Osteocyte (in vitro differentiated cells): Measurements from ENCODE around the gene KDM1B. TPM values are rescaled to one million over a fixed set of nuclear protein-coding genes. Genes with fewer than 3 reads are reported as not detected.

Source experiments
- DNase-seq: peaks from one replicate; pipeline ENCODE4 v3.0.0; 2021; ENCODE audit warnings: mixed read lengths; ENCODE audit not compliant: unreplicated experiment; ENCODE audit errors: extremely low spot score
- H3K27ac Mint-ChIP-seq: one replicate; pipeline ENCODE4 v1.8.0; 2021; ENCODE audit warnings: mild to moderate bottlenecking, mixed read lengths; ENCODE audit not compliant: unreplicated experiment
- H3K27me3 Mint-ChIP-seq: one replicate; pipeline ENCODE4 v1.8.0; 2021; ENCODE audit warnings: mixed read lengths; ENCODE audit not compliant: unreplicated experiment
- H3K36me3 Mint-ChIP-seq: one replicate; pipeline ENCODE4 v1.8.0; 2021; ENCODE audit warnings: mixed read lengths; ENCODE audit not compliant: unreplicated experiment
- H3K4me1 Mint-ChIP-seq: one replicate; pipeline ENCODE4 v1.8.0; 2021; ENCODE audit warnings: mixed read lengths; ENCODE audit not compliant: unreplicated experiment
- H3K4me3 Mint-ChIP-seq: one replicate; pipeline ENCODE4 v1.8.0; 2021; ENCODE audit warnings: mild to moderate bottlenecking, moderate library complexity, mixed read lengths; ENCODE audit not compliant: unreplicated experiment
- H3K9me3 Mint-ChIP-seq: one replicate; pipeline ENCODE4 v1.8.0; 2021; ENCODE audit warnings: mixed read lengths; ENCODE audit not compliant: unreplicated experiment
- CTCF ChIP-seq: fragments of 200-600 bp; sonication (generic); IDR thresholded peaks from 2 replicates; pipeline ENCODE4 v1.5.0; 2021; ENCODE audit warnings: antibody characterized with exemption, mild to moderate bottlenecking, moderate library complexity
- total RNA-seq: library from RNA; stranded (reverse); gene quantifications from 2 replicates; pipeline ENCODE4 v1.2.1, GENCODE V29; 2021

The KDM1B gene
- total RNA-seq, 1 donor from 2014 or later: 12.1 TPM

GRCh38 chr6:18117136-18117535 is 38.1 kb upstream of the KDM1B start:
- H3K9me3 Mint-ChIP-seq: no peaks in the 10 kb centered on the region
- no peak for TF ChIP-seq CTCF
- H3K36me3 Mint-ChIP-seq: no peaks in the 10 kb centered on the region
- no peaks in the 10 kb centered on the region for H3K27me3 Mint-ChIP-seq
- no peak for DNase-seq
- H3K4me3 Mint-ChIP-seq: no peak overlapping the region
- no peaks in the 10 kb centered on the region for H3K4me1 Mint-ChIP-seq
- no peak overlapping the region for H3K27ac Mint-ChIP-seq

GRCh38 chr6:18118330-18118729 is 36.9 kb upstream of the KDM1B start:
- peaks cover 6% of the 10 kb centered on the region for H3K4me1 Mint-ChIP-seq
- DNase-seq: no peak
- H3K27ac Mint-ChIP-seq: no peak overlapping the region
- H3K36me3 Mint-ChIP-seq: no peaks in the 10 kb centered on the region
- H3K4me3 Mint-ChIP-seq: no peak overlapping the region
- H3K9me3 Mint-ChIP-seq: no peaks in the 10 kb centered on the region
- H3K27me3 Mint-ChIP-seq: no peaks in the 10 kb centered on the region
- no peak for TF ChIP-seq CTCF

- no peak overlapping the region for H3K4me3 Mint-ChIP-seq
- H3K27ac Mint-ChIP-seq: no peak overlapping the region
- peaks cover 6% of the 10 kb centered on the region for H3K4me1 Mint-ChIP-seq
- TF ChIP-seq CTCF: no peak
- H3K9me3 Mint-ChIP-seq: no peaks in the 10 kb centered on the region
- DNase-seq: no peak
- H3K36me3 Mint-ChIP-seq: no peaks in the 10 kb centered on the region
- no peaks in the 10 kb centered on the region for H3K27me3 Mint-ChIP-seq
Measured at GRCh38 chr6:18119236-18119635, 36.0 kb upstream of the KDM1B start.

- no peak for TF ChIP-seq CTCF
- Mint-ChIP-seq H3K27me3 (no peaks in the 10 kb centered on the region), H3K27ac (no peak overlapping the region), H3K4me3 (peak overlapping the region; percentile 52), H3K9me3 (no peaks in the 10 kb centered on the region), H3K36me3 (no peaks in the 10 kb centered on the region), H3K4me1 (peaks cover 13% of the 10 kb centered on the region)
- DNase-seq: no peak
Measured at GRCh38 chr6:18121580-18122127, 33.6 kb upstream of the KDM1B start.

- Mint-ChIP-seq H3K27me3 (no peaks in the 10 kb centered on the region), H3K36me3 (no peaks in the 10 kb centered on the region), H3K27ac (peak within 1 kb of the TSS; percentile 40), H3K4me1 (peaks cover 13% of the 10 kb centered on the region), H3K4me3 (peak within 1 kb of the TSS; percentile 75), H3K9me3 (no peaks in the 10 kb centered on the region)
- peak; percentile 93 for DNase-seq
- TF ChIP-seq CTCF: peak; percentile 96
Measured at GRCh38 chr6:18122128-18123093, 32.8 kb upstream of the KDM1B start, which contains the start of gene NHLRC1. Gene NHLRC1, minus strand, starts transcription at chr6:18122677. Its CDS starts 71 bp downstream, at chr6:18122606.
